Lung (tissue), 12 donors: ENCODE results near the gene UCHL1. TPM values are rescaled to one million over a fixed set of nuclear protein-coding genes. Genes with fewer than 3 reads are reported as not detected.

Experiments
- ATAC-seq: fragments of 200-7000 bp; cut with Tn5 transposase; one replicate; pipeline ENCODE4 v1.9.1; 2020; ENCODE audit warnings: moderate number of reproducible peaks; ENCODE audit not compliant: insufficient read depth, low FRiP score
- DNase-seq, 3 donors: peaks; one replicate each; pipeline ENCODE4 v3.0.0-alpha.2; 2013 to 2017
- H3K27ac ChIP-seq, 2 donors: one replicate each; pipeline ENCODE4 v1.5.1; 2013; ENCODE audit warnings: mild to moderate bottlenecking in 2 of 2, moderate library complexity in 2 of 2, control low read depth in 1 of 2, inconsistent platforms in 1 of 2, low read depth in 1 of 2, low read length in 1 of 2
- H3K27me3 ChIP-seq, 3 donors: one replicate each; pipeline ENCODE4 v1.5.1; 2013; ENCODE audit warnings: low read length in 2 of 3; ENCODE audit not compliant: control insufficient read depth in 3 of 3, insufficient read depth in 3 of 3
- H3K36me3 ChIP-seq, 4 donors: one replicate each; pipeline ENCODE4 v1.5.1; 2013; ENCODE audit warnings: low read length in 4 of 4, mild to moderate bottlenecking in 1 of 4, moderate library complexity in 1 of 4; ENCODE audit not compliant: control insufficient read depth in 4 of 4, insufficient read depth in 4 of 4
- H3K4me1 ChIP-seq, 5 donors: one replicate each; pipeline ENCODE4 v1.5.1; 2013; ENCODE audit warnings: low read length in 5 of 5, mild to moderate bottlenecking in 2 of 5, moderate library complexity in 1 of 5; ENCODE audit not compliant: control insufficient read depth in 5 of 5, insufficient read depth in 5 of 5
- H3K4me3 ChIP-seq: one replicate; pipeline ENCODE4 v1.5.1; 2013; ENCODE audit warnings: mild to moderate bottlenecking, control low read depth, moderate library complexity
- H3K9ac ChIP-seq, 2 donors: one replicate each; pipeline ENCODE4 v1.5.1; 2013; ENCODE audit warnings: low read length in 2 of 2, control low read depth in 1 of 2; ENCODE audit not compliant: insufficient read depth in 1 of 2
- H3K9me3 ChIP-seq, 4 donors: one replicate each; pipeline ENCODE4 v1.5.1; 2013; ENCODE audit warnings: low read length in 3 of 4, mild to moderate bottlenecking in 1 of 4, moderate library complexity in 1 of 4; ENCODE audit not compliant: control insufficient read depth in 4 of 4, insufficient read depth in 3 of 4
- WGBS, 2 donors: extraction: QIAGEN DNeasy Blood & Tissue Kit; methylation state at CpG; one replicate each; pipeline ENCODE4 v1.1.7; 2013; 5-methylcytosine and 5-hydroxymethylcytosine counted together
- polyA plus RNA-seq, 2 donors: library from polyadenylated mRNA; stranded (reverse); fragments of 200-250 nt; gene quantifications; one replicate each; pipeline ENCODE4 v1.2.1, GENCODE V29; 2013
- total RNA-seq, 2 donors: library from RNA; depleted of rRNA in 1 of 2; stranded (reverse); fragments of >200 nt in 1 of 2; gene quantifications; one replicate each; pipeline ENCODE4 v1.2.1, GENCODE V29; 2014 to 2021
- TF ChIP-seq, protein P1 (sequence below): IDR thresholded peaks from 2 replicates; pipeline ENCODE4 v1.5.1; 2012; ENCODE audit warnings: mild to moderate bottlenecking; ENCODE audit errors: control extremely low read depth, extremely low read depth
- donor health status: control.
- donor health status: control.
- donor health status: Bipolar disorder and iron deficiency.
- donor health status: healthy.
- donor health status: DM: yes; HTN: yes; CAD: no.

Gene UCHL1
- total and polyA plus RNA-seq, 4 donors, result 6.9 to 38.2 (median 13.5) TPM

- no peak overlapping the region for H3K4me3 ChIP-seq
These were observed 25.6 kb downstream of the UCHL1 start for GRCh38 chr4:41282366-41282765.

GRCh38 chr4:41285202-41285863 lies 28.6 kb downstream of the UCHL1 start:
- ATAC-seq (no peak), DNase-seq (peak in 2 of 3 donors; percentile 61 to 63)
- TF ChIP-seq, protein P1, sequence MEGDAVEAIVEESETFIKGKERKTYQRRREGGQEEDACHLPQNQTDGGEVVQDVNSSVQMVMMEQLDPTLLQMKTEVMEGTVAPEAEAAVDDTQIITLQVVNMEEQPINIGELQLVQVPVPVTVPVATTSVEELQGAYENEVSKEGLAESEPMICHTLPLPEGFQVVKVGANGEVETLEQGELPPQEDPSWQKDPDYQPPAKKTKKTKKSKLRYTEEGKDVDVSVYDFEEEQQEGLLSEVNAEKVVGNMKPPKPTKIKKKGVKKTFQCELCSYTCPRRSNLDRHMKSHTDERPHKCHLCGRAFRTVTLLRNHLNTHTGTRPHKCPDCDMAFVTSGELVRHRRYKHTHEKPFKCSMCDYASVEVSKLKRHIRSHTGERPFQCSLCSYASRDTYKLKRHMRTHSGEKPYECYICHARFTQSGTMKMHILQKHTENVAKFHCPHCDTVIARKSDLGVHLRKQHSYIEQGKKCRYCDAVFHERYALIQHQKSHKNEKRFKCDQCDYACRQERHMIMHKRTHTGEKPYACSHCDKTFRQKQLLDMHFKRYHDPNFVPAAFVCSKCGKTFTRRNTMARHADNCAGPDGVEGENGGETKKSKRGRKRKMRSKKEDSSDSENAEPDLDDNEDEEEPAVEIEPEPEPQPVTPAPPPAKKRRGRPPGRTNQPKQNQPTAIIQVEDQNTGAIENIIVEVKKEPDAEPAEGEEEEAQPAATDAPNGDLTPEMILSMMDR, result no peak
- Histone ChIP-seq H3K27ac (no peak overlapping the region), H3K27me3 (no peaks in the 10 kb centered on the region), H3K4me3 (no peak overlapping the region), H3K4me1 (peaks cover 0 to 17% (median 6%) of the 10 kb centered on the region in 5 donors), H3K9ac (no peak overlapping the region), H3K36me3 (no peaks in the 10 kb centered on the region), H3K9me3 (no peaks in the 10 kb centered on the region)
- whole genome bisulfite sequencing, 2 donors, result 90 to 92% methylated on average over 6 of the region's 6 CpGs

More at GRCh38 chr4:41282366-41282765, 25.6 kb downstream of the UCHL1 start:
- Histone ChIP-seq H3K27me3 (no peaks in the 10 kb centered on the region), H3K4me1 (peaks cover 0 to 14% (median 6%) of the 10 kb centered on the region in 5 donors), H3K27ac (no peak overlapping the region), H3K9ac (no peak overlapping the region), H3K9me3 (no peaks in the 10 kb centered on the region), H3K36me3 (no peaks in the 10 kb centered on the region)
- ATAC-seq (no peak), DNase-seq (no peak)
- 0 to 2% methylated on average over 1 of the region's 1 CpG for WGBS, 2 donors
- TF ChIP-seq, protein P1, result no peak

DNA sequence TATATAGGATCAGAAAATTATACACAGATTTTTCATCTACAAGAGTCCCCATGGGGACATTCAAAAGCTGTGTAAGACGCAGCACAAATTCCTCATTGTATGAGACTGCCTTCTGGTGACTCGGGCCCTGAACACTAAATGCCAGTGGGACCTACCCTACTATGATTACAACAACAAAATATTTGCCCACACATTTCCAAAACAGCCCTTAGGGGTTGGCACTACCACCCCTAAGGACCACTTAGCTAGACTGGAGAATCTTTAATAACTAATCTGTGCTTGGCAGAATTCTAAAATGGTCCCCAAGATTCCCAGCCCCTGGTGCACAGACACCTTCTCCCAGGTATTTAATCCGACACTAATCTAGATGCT lies 29.1 kb downstream of the UCHL1 start:
- 85 to 96% methylated on average over 3 of the region's 3 CpGs for WGBS, 2 donors
- TF ChIP-seq, protein P1, result no peak
- DNase-seq (no peak), ATAC-seq (no peak)
- Histone ChIP-seq H3K9me3 (no peaks in the 10 kb centered on the region), H3K27ac (no peak overlapping the region), H3K4me1 (peaks cover 0 to 17% (median 6%) of the 10 kb centered on the region in 5 donors), H3K36me3 (no peaks in the 10 kb centered on the region), H3K27me3 (no peaks in the 10 kb centered on the region), H3K9ac (no peak overlapping the region), H3K4me3 (no peak overlapping the region)

DNA sequence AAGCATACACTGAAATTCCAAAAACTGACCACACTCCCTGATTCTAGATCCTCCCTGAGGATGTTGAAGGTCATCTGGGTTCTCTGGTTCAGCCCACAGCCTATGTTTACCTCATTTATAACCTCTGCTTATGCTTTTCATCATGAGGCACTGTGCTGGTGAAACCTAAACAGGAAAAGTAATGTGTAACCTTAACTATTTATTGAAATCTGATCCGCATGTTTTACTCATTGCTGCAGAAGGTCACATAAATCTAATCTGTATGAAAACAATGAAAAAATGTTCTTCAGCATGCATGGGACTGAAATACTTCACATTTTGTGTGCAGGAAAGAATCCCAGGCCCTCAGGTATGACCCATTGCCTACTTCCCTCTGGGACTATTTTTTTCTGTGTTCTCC lies 30.3 kb downstream of the UCHL1 start:
- Histone ChIP-seq H3K36me3 (no peaks in the 10 kb centered on the region), H3K27me3 (no peaks in the 10 kb centered on the region), H3K4me1 (peaks cover 0 to 14% (median 6%) of the 10 kb centered on the region in 5 donors), H3K27ac (no peak overlapping the region), H3K9ac (no peak overlapping the region), H3K9me3 (no peaks in the 10 kb centered on the region), H3K4me3 (no peak overlapping the region)
- no peak for ATAC-seq
- WGBS, 2 donors, result 66 to 74% methylated on average over 1 of the region's 1 CpG
- no peak for DNase-seq
- TF ChIP-seq, protein P1, result no peak
